Measurements from ENCODE around the gene RNF111.

RNF111 gene

DNA sequence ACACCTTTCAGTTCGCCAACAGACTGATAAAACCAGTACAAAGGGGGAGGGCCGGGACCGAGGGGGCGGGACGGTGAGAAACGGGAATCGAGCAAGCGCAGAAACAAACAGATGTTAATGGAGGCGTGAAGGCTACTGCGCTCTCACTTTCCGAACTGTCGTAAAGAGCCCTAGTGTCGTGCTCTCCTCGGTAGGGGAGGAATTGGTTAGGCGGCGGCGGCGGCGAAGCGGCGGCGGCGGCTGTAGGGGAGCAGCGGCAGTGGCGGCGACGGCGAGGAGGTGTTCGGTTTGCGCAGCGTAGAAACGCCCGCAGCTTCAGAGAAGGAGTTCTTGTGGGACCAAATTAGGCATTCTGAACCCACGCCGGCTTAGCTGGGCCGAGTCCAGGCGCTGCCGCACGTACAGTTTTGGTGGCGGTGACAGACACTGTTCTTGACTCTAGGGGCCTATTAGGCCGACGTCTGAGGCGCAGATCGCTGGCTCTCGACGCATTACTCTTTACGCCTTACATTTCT lies at the start of gene RNF111:
Gene RNF111 (plus strand): TSS at position 173 of the 515 bp plus-strand sequence. CDS start 43,160 bp downstream, outside the sequence.
- DNase-seq (ENCODE audit: low spot score): peak; percentile 95

DNA sequence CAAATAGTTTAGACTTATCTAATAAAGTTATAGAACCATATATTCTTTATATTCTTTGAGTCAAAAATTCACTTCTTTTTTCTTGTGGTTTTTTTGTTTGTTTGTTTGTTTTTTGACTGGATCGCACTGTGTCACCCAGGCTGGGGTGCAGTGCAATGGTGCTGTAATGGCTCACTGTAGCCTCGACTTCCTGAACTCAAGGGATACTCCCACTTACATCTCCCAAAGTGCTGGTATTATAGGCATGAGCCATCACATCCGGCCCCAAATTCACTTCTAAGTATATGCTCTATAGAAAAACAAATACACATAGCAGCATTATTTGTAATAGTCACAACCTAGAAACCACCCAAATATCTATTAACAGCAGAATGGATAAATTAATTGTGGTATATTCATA lies 40.3 kb upstream of the RNF111 start:
- no peak for DNase-seq (ENCODE audit: low spot score)

DNA sequence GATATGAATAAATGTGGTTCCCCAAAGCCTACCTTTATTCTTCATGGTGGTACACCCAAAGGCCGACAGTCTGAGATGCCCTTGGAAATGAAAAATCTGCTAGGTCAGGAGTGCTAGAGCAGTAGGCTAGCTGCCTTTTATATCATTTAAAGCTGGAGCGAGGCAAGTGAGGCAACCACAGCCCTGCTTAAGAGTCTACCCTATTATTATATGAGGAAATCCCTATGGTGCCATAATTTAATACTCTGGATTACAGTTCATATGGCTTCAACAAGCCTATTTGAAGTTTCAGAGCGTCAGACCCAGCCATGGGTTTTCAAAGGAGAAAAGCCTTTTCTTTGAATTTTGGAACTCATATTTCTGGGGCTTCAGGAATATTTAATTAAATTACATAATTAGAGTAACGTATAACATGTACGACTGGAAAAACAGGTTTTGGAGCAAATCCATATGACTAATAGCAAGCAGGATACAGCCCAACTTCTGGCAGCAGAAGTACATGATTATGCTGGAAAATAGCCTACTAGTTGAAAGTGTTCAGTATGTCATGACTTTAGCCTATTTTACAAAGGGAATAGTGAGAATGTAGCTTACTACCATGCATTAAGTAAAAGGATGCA lies 36.0 kb upstream of the RNF111 start:
- peak; percentile 33 for DNase-seq (ENCODE audit: low spot score)

DNA sequence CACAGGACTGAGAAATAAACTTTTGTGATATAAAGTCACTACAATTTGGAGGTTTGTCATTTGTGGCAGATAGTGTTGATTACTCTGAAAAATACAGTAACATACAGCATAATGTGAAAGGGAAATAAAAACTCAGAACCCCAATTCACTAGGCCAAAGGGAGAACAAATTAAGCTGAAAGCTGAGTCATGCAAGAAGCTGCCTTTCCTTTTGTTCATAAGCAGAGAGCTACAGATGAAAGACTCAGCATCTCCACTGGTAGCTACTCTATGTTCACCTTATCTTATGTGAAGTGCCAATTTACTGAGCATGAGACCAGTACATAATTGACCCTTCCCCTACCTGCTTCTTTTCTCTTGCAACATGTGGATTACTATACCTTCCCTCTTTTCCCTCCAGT lies 34.7 kb upstream of the RNF111 start:
- peak; percentile 30 for DNase-seq (ENCODE audit: low spot score)

DNA sequence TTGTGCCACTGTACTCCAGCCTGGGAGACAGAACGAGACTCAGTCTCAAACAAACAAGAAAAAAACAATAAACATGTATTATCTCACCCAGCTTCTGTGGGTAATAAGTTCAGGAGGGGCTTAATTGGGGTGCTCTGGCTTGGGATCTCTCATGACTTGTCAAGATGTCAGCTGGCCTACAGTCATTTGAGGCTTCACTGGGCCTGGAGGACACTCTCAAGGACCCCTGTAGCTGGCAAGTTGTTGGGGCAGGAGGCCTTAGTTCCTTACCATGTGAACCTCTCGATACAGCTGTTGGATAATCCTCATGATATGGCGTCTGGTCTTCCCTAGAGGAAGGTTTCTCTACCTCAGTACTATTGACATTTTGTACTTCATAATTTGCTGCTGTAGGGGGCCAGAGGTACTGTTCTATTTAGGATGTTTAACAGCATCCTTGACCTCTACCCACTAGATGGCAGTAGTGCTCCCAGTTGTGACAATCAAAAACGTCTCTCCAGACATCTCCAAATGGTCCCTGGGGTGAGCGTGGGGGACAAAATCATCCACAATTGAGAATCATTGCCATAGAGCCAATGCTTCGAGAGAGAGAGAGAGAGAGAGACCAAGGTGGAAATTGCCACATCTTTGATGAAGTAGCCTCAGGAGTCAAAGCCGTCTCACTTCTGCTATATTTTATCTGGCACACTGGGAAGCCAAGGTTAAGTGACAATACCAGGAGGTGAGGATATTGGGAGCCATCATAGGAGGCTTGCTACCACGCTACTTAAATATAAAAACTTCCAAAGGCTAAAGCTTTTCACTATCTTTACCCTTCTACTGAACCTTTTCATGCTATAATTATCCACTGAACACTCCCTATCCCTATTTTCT lies 30.1 kb upstream of the RNF111 start:
- DNase-seq (ENCODE audit: low spot score): peak; percentile 68

DNA sequence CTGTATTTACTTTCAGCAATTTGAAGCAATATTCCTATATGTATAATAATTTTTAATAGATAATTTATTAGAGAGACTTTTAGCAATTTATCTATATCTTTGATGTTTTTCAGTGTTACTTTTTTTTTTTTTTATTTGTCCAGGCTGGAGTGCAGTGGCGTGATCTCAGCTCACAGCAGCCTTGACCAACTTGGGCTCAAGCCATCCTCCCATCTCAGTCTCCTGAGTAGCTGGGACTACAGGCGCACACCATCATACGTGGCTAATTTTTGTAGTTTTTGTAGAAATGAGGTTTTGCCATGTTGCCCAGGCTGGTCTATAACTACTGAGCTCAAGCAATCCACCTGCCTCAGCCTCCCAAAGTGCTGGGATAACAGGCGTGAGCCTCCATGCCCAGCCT lies 28.7 kb upstream of the RNF111 start:
- DNase-seq (ENCODE audit: low spot score): no peak

DNA sequence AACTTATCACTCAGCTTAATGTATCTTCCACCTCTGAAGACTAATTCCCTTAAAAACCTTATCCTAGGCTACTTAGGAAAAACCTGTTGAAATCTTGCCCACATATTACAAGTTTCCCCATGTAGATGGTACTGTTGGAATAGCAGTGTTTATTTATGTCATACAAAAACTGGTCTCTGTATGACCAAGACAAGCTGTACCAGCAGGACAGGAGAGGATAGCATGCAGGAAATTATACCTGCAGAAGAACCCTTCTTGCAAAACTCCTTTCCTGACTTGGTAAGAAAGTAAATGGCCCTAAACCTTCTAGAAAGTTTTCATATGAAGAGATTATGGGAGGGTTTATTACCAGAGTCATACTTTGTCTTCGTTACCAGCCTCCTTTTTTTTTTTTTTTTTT lies 25.3 kb upstream of the RNF111 start:
- DNase-seq (ENCODE audit: low spot score): no peak

DNA sequence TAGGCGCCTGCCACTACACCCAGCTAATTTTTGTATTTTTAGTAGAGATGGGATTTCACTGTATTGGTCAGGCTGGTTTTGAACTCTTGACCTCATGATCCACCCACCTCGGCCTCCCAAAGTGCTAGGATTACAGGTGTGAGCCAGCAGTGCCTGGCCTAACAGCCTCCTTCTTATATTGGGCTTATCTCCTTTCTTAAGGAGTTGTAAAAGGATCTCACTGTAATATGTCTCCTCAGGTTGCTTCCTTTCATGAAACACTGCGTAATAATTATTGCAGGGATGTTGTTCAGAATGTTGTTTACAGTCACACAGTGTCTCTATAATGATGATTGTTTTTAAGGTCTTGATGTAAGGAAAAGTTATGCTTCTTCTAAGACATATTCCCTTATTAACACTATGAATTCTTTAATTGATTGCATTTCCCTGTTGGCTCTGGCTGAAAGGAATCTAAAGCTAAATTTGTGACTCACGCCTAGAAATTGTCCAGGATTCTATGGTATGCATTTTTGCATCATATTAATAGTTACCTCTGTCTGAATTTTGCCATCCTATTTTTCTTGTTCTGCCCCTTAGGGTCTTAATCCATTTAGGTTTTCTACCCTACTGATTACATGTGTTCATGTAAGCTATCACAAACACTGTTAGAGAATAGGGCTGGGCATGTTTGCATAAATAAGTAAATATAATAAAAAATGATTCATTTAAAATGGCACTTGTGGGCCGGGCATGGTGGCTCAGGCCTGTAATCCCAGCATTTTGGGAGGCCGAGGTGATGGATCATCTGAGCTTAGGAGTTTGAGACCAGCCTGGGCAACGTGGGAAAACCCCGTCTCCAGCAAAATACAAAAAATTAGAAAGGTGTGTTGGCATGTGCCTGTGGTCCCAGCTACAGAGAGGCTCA lies 24.5 kb upstream of the RNF111 start:
- DNase-seq (ENCODE audit: low spot score): peak; percentile 4

DNA sequence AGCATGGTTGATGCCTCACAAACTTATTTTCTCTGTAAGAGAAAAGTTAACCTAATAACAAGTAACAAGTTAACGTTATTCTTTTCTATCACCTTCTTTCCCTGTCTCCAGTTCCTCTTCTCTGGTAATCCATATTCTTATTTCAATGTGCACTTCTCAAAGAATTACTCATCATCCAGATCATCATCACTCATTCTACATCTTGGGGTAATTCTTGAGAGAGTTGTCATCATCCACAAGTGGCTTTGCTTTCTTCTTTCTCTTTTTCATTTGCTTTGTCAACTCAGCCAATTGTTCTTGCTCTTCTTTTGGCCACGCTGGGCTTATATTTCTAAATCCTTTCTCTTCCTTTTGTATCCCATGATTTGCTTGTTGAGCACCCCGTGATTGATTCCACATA lies 20.8 kb upstream of the RNF111 start:
- DNase-seq (ENCODE audit: low spot score): peak; percentile 48

DNA sequence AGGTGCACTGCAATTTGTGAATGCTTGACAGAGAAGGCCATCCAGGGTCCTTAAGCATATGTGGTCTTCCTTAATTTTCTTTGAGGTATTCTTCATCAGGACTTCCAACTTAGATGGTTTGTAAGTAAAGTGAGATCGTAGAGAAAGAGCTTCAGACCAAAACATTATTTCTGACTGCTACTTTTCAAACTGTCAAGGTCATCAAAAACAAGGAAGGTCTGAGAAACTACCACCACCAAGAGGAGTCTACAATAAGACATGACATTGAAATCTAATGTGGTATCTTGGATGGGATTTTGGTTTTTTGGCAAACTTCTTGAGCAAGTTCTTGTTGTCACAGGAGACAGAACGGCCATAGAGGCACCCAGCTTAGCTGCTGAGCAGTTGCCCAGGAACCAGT lies 20.0 kb upstream of the RNF111 start:
- no peak for DNase-seq (ENCODE audit: low spot score)

DNA sequence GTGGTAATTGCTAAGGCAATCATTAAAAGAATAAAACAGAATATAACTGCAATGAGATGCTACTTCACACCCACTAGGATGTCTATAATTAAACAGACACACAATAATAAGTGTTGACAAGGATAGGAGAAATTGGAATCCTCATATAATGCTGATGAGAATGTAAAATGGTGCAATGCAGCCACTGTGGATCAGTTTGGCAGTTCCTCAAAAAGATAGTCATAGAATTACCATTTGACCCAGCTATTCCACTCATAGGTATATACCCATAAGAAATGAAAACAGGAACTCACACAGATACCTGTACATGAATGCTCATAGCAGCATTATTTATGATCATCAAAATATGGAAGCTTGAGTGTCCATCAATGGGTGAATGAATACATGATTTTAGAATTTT lies 9.6 kb upstream of the RNF111 start:
- DNase-seq (ENCODE audit: low spot score): no peak

DNA sequence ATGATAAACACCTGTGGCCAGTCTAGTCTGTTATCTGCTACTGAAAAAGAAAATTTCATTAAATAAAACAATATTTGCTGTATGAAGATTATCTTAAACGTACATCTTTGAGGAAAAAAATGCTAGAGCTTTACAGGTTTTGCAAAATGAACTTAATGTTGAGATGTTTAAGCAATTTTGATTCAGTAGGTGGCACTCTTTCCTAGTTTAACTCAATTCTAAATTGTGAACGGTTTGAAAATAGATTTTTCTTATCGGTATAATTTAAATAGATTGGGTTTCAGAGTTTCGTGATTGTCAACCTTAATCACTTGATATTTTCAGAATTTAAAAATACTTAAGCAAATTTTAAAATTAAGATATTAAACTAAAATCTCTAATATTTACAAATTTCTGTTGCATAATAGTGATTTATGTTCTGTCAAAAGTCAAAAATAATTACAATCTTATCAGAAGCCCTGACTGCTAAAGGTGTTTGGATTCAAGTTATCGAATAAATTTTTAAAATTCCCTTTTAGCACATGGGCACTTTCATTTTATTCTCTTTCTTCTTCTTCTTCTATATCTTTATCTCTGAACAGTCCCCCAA lies 7.0 kb upstream of the RNF111 start:
- DNase-seq (ENCODE audit: low spot score): peak; percentile 49

DNA sequence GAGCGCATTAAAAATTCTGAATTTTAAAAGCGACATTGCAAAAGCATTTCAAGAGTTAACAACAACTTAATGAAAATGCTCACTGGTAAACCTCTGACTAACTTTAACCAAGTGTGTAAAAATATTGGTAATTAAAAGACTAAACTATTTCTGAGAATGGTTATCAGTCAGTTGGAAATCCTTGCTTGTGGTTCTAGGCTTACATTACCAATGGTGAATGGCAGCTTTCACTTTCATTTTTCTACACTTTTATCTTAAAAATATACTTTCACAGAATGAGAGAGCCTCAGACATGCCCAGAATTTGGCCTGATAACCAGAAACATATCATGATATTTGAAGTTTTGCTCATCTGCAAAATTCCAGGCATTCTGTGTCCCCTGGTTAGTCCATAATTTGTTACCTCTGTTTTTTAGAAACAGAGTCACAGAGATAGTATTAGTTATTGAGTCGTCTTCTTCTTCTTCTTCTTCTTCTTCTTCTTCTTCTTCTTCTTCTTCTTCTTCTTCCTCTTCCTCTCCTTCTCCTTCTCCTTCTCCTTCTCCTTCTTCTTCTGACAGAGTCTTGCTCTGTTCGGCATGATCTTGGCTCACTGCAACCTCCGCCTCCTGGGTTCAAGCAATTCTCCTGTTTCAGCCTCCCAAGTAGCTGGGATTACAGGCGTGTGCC lies 5.5 kb upstream of the RNF111 start:
- DNase-seq (ENCODE audit: low spot score): no peak

DNA sequence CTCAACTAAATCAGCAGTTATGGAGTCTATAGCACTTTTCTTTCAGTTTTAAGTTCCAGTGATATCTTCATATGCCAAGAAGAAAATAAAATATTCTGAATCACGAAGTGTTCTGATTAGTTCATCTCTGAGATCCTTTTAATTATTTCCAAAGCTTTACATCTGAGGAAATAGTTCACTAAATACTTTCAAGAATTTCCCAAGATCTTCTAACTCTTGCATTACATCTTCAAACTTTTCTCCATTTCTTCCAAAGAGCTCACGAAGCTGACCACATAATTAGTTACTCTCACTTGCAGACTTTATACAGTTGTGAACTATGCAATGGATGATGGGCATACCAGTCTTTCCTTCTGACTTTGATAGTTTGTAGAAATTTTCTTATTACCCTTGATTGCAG lies 4.2 kb upstream of the RNF111 start:
- DNase-seq (ENCODE audit: low spot score): no peak

DNA sequence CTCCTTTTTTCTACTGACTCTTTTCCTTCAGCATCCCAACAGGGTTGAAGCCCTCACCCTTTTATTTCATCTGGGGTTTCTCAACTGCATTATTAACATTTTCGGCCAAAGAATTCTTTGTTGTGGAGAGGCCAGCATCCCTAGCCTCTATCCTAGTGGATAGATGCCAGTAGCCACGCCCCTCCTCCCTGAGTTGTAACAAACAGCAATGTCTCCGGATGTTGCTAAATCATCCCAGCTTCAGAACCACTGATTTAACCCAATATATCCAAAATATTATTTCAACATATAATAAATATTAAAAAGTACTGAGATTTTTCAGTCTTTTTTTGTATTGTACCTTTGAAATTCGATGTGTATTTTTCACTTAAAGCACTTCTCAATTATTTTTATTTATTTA lies 2.0 kb upstream of the RNF111 start:
- no peak for DNase-seq (ENCODE audit: low spot score)

DNA sequence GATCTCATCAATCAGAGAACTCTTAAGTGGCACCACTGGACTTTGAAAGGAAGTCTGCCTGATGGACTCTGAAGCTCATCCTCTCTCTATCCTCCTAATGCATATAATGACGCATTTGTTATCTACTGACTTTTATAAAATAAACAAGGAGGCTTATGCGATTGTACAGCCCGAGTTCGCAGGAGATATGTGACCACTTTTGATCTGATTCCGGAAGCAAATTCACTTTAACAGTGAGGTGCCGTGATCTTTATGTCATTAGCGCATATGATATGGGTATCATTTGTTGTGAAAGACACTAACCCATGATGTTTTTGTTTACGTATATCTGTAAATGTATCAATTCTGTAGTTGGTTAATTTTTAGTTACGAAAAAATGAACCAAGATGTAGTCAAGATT lies 427 bp upstream of the RNF111 start:
- no peak for DNase-seq (ENCODE audit: low spot score)

DNA sequence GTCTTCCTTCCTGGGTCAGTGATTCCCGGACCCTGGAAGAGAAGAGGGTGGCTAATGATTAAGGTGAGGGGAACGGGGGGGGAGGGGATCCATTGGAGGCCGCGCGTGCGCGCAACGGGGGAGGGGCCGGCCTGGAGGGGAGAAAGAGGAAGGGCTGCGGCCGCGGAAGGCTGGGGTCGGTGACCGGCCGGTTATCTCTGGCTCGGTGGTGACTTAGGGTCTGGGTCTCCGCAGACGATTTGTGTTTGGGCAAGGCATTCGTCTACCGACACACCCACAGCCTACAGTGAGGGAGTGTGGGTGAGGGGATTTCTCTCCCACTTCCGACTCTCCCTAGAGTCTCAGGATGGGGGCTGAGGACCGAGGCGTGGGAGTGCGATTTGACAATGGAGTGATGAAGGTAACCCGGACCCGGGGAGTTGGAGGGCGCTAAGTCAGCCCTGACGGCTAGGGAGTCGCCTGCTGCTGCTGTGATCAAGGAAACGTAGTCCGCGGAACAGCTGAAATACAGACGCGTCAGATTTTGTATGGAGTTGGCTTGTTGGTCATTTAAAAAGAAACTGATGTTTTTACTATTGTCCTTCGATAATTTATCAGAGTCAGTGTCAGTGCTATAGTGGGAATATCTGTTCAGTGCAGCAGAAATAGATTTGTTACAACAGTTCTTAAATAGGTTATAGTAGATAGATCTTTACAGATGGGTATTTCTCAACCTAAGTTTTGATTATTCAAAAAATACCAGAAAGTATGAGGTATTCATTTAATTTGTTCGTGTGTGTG lies 733 bp downstream of the RNF111 start:
- peak; percentile 75 for DNase-seq (ENCODE audit: low spot score)

DNA sequence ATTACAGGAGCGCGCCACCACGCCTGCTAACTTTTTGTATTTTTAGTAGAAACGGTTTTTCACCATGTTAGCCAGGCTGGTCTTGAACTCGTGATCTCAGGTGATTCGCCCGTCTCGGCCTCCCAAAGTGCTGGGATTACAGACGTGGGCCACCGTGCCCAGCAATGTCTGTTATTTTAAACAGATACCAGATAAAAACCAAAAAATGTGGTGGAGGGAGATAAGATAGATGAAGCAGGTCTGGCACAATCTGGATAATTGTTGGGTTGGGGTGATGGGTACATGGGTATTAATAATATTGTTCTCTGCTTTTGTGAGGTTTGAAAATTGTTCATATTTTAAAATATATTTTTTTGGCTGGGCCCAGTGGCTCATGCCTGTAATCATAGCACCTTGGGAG lies 4.7 kb downstream of the RNF111 start:
- DNase-seq (ENCODE audit: low spot score): no peak

DNA sequence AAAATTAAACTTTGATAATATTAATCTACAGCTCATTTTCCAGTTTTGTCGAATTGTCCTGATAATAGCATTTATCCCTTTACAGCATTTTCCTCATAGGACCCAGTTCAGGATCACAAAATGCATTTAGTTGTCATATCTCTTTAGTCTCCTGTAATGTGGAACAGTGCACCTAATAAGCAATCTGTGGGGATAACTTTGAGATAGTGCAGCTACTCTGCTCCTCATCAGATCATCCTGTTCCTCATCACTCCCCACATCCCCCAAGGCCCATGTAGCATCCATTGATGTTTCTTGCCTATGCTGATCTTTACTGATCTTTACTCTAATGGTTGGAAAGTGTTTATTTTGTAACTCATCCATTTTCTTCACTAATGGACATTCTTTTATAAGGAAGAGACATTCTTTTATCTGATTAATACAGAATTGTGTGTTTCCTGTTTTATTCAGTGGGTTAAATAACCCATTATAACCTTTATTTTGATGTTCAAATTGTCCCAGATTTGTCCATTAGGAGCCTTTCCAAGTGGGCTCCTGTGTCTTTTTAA lies 7.5 kb downstream of the RNF111 start:
- DNase-seq (ENCODE audit: low spot score): no peak

DNA sequence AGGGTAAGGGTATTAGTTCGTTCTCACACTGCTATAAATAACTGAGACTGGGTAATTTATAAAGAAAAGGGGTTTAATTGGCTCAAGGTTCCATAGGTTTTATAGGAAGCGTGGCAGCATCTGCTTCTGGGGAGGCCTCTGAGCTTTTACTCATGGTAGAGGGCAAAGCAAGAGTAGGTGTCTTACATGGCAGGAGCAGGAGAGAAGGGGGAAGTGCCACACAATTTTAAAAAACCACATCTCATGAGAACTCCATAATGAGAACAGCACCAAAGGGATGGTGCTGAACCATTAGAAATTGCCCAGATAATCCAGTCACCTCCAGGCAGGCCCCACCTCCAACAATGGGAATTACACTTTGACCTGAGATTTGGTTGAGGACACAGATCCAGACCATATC lies 12.2 kb downstream of the RNF111 start:
- no peak for DNase-seq (ENCODE audit: low spot score)

Measured in kidney tubule cell (primary cell).